T-helper 2 cell (primary cell): Measurements from ENCODE around the gene ANKRD33B.
A peak's percentile ranks its signal among the peaks of the same experiment; 100 is the strongest.
"Not testable (repeated sequence)": the region's sequence is repeated elsewhere in the genome, so short reads cannot be mapped to it uniquely, and the experiment has no call there.

ENCODE experiments used
- DNase-seq, 5 experiments: peaks; one replicate each; pipeline versions ENCODE4 v3.0.0 to v3.0.0-alpha.2; 2012 to 2022

The ANKRD33B gene

GRCh38 chr5:10537624-10538023 is 26.2 kb upstream of the ANKRD33B start:
- peak in 1 of 5 experiments; percentile 20 for DNase-seq

- DNase-seq = no peak
Measured at GRCh38 chr5:10538103-10538788, 25.6 kb upstream of the ANKRD33B start.

- no peak for DNase-seq
Measured at GRCh38 chr5:10538789-10539686, 24.8 kb upstream of the ANKRD33B start.

GRCh38 chr5:10539687-10539998 is 24.2 kb upstream of the ANKRD33B start:
- DNase-seq = no peak

- DNase-seq = no peak
Measured at GRCh38 chr5:10540036-10540544, 23.8 kb upstream of the ANKRD33B start.

GRCh38 chr5:10540951-10541646 is 22.8 kb upstream of the ANKRD33B start:
- no peak for DNase-seq

- no peak for DNase-seq
Measured at GRCh38 chr5:10542055-10542550, 21.8 kb upstream of the ANKRD33B start.

GRCh38 chr5:10543585-10544040 is 20.3 kb upstream of the ANKRD33B start:
- no peak for DNase-seq

GRCh38 chr5:10545084-10545483 is 18.8 kb upstream of the ANKRD33B start:
- no peak for DNase-seq

- no peak for DNase-seq
Measured at GRCh38 chr5:10546186-10546585, 17.7 kb upstream of the ANKRD33B start.

GRCh38 chr5:10548418-10549122 is 15.3 kb upstream of the ANKRD33B start:
- DNase-seq = no peak

GRCh38 chr5:10549123-10549514 is 14.8 kb upstream of the ANKRD33B start:
- not testable (repeated sequence) for DNase-seq

- no peak for DNase-seq
Measured at GRCh38 chr5:10550222-10550995, 13.5 kb upstream of the ANKRD33B start.

- DNase-seq = no peak
Measured at GRCh38 chr5:10551782-10552138, 12.1 kb upstream of the ANKRD33B start.

GRCh38 chr5:10552183-10553143 is 11.4 kb upstream of the ANKRD33B start:
- peak in 1 of 5 experiments; percentile 56 for DNase-seq

- no peak for DNase-seq
Measured at GRCh38 chr5:10553476-10553875, 10.4 kb upstream of the ANKRD33B start.

- no peak for DNase-seq
Measured at GRCh38 chr5:10555277-10555684, 8.6 kb upstream of the ANKRD33B start.

- DNase-seq = no peak
Measured at GRCh38 chr5:10556289-10556807, 7.5 kb upstream of the ANKRD33B start.

- DNase-seq = no peak
Measured at GRCh38 chr5:10556893-10557746, 6.8 kb upstream of the ANKRD33B start.
